ENCODE measurements around the gene FCHSD1.
A peak's percentile ranks its signal among the peaks of the same experiment; 100 is the strongest.

The FCHSD1 gene

GRCh38 chr5:141657937-141658545 lies 6.8 kb upstream of the FCHSD1 start:
- Histone ChIP-seq H3K36me3 (ENCODE audit: control insufficient read depth in 1 of 2, insufficient read depth in 2 of 2, low read length in 2 of 2) (peaks cover 3 to 5% of the 10 kb centered on the region in 2 donors), H3K4me3 (ENCODE audit: low read depth in 1 of 2, low read length in 2 of 2) (no peak overlapping the region), H3K9me3 (ENCODE audit: control insufficient read depth in 1 of 2, low read length in 2 of 2) (no peaks in the 10 kb centered on the region), H3K9ac (ENCODE audit: low read depth in 1 of 2, low read length in 2 of 2) (no peak overlapping the region), H3K27me3 (ENCODE audit: control insufficient read depth in 1 of 2, insufficient read depth in 2 of 2, low read length in 2 of 2) (no peaks in the 10 kb centered on the region), H3K4me1 (ENCODE audit: control insufficient read depth in 1 of 2, insufficient read depth in 2 of 2, low read length in 2 of 2) (no peaks in the 10 kb centered on the region), H3K27ac (ENCODE audit: low read depth, low read length) (no peak overlapping the region)

GRCh38 chr5:141657404-141657803 lies 6.2 kb upstream of the FCHSD1 start:
- Histone ChIP-seq H3K9ac (ENCODE audit: low read depth in 1 of 2, low read length in 2 of 2) (no peak overlapping the region), H3K4me1 (ENCODE audit: control insufficient read depth in 1 of 2, insufficient read depth in 2 of 2, low read length in 2 of 2) (no peaks in the 10 kb centered on the region), H3K27me3 (ENCODE audit: control insufficient read depth in 1 of 2, insufficient read depth in 2 of 2, low read length in 2 of 2) (no peaks in the 10 kb centered on the region), H3K36me3 (ENCODE audit: control insufficient read depth in 1 of 2, insufficient read depth in 2 of 2, low read length in 2 of 2) (peaks cover 3 to 5% of the 10 kb centered on the region in 2 donors), H3K4me3 (ENCODE audit: low read depth in 1 of 2, low read length in 2 of 2) (no peak overlapping the region), H3K27ac (ENCODE audit: low read depth, low read length) (no peak overlapping the region), H3K9me3 (ENCODE audit: control insufficient read depth in 1 of 2, low read length in 2 of 2) (no peaks in the 10 kb centered on the region)

- H3K27me3 ChIP-seq (ENCODE audit: control insufficient read depth in 1 of 2, insufficient read depth in 2 of 2, low read length in 2 of 2): no peaks in the 10 kb centered on the region
- H3K4me1 ChIP-seq (ENCODE audit: control insufficient read depth in 1 of 2, insufficient read depth in 2 of 2, low read length in 2 of 2): peaks cover 4 to 5% of the 10 kb centered on the region in 2 donors
- H3K36me3 ChIP-seq (ENCODE audit: control insufficient read depth in 1 of 2, insufficient read depth in 2 of 2, low read length in 2 of 2): peaks cover 3 to 5% of the 10 kb centered on the region in 2 donors
- H3K4me3 ChIP-seq (ENCODE audit: low read depth in 1 of 2, low read length in 2 of 2): no peak overlapping the region
- H3K9me3 ChIP-seq (ENCODE audit: control insufficient read depth in 1 of 2, low read length in 2 of 2): no peaks in the 10 kb centered on the region
- no peak overlapping the region for H3K9ac ChIP-seq (ENCODE audit: low read depth in 1 of 2, low read length in 2 of 2)
- H3K27ac ChIP-seq (ENCODE audit: low read depth, low read length): no peak overlapping the region
Measured at GRCh38 chr5:141656396-141656795, 5.2 kb upstream of the FCHSD1 start.

- H3K9ac ChIP-seq (ENCODE audit: low read depth in 1 of 2, low read length in 2 of 2): no peak overlapping the region
- no peaks in the 10 kb centered on the region for H3K27me3 ChIP-seq (ENCODE audit: control insufficient read depth in 1 of 2, insufficient read depth in 2 of 2, low read length in 2 of 2)
- no peak overlapping the region for H3K4me3 ChIP-seq (ENCODE audit: low read depth in 1 of 2, low read length in 2 of 2)
- peaks cover 3 to 5% of the 10 kb centered on the region in 2 donors for H3K36me3 ChIP-seq (ENCODE audit: control insufficient read depth in 1 of 2, insufficient read depth in 2 of 2, low read length in 2 of 2)
- no peak overlapping the region for H3K27ac ChIP-seq (ENCODE audit: low read depth, low read length)
- peaks cover 11 to 12% of the 10 kb centered on the region in 2 donors for H3K4me1 ChIP-seq (ENCODE audit: control insufficient read depth in 1 of 2, insufficient read depth in 2 of 2, low read length in 2 of 2)
- H3K9me3 ChIP-seq (ENCODE audit: control insufficient read depth in 1 of 2, low read length in 2 of 2): no peaks in the 10 kb centered on the region
Measured at GRCh38 chr5:141655020-141655419, 3.8 kb upstream of the FCHSD1 start.

- Histone ChIP-seq H3K27ac (ENCODE audit: low read depth, low read length) (no peak overlapping the region), H3K36me3 (ENCODE audit: control insufficient read depth in 1 of 2, insufficient read depth in 2 of 2, low read length in 2 of 2) (peaks cover 3 to 5% of the 10 kb centered on the region in 2 donors), H3K4me3 (ENCODE audit: low read depth in 1 of 2, low read length in 2 of 2) (no peak overlapping the region), H3K4me1 (ENCODE audit: control insufficient read depth in 1 of 2, insufficient read depth in 2 of 2, low read length in 2 of 2) (peaks cover 11 to 13% of the 10 kb centered on the region in 2 donors), H3K27me3 (ENCODE audit: control insufficient read depth in 1 of 2, insufficient read depth in 2 of 2, low read length in 2 of 2) (no peaks in the 10 kb centered on the region), H3K9ac (ENCODE audit: low read depth in 1 of 2, low read length in 2 of 2) (no peak overlapping the region), H3K9me3 (ENCODE audit: control insufficient read depth in 1 of 2, low read length in 2 of 2) (no peaks in the 10 kb centered on the region)
Measured at GRCh38 chr5:141654298-141654697, 3.1 kb upstream of the FCHSD1 start.

- Histone ChIP-seq H3K9me3 (ENCODE audit: control insufficient read depth in 1 of 2, low read length in 2 of 2) (no peaks in the 10 kb centered on the region), H3K27ac (ENCODE audit: low read depth, low read length) (no peak overlapping the region), H3K27me3 (ENCODE audit: control insufficient read depth in 1 of 2, insufficient read depth in 2 of 2, low read length in 2 of 2) (no peaks in the 10 kb centered on the region), H3K4me3 (ENCODE audit: low read depth in 1 of 2, low read length in 2 of 2) (peak overlapping the region; percentile 78 to 82), H3K9ac (ENCODE audit: low read depth in 1 of 2, low read length in 2 of 2) (peak overlapping the region; percentile 7 to 50), H3K36me3 (ENCODE audit: control insufficient read depth in 1 of 2, insufficient read depth in 2 of 2, low read length in 2 of 2) (peaks cover 0 to 5% of the 10 kb centered on the region in 2 donors), H3K4me1 (ENCODE audit: control insufficient read depth in 1 of 2, insufficient read depth in 2 of 2, low read length in 2 of 2) (peaks cover 11 to 13% of the 10 kb centered on the region in 2 donors)
Measured at GRCh38 chr5:141651728-141652105, 499 bp upstream of the FCHSD1 start.

- no peaks in the 10 kb centered on the region for H3K9me3 ChIP-seq (ENCODE audit: control insufficient read depth in 1 of 2, low read length in 2 of 2)
- no peak overlapping the region for H3K4me3 ChIP-seq (ENCODE audit: low read depth in 1 of 2, low read length in 2 of 2)
- H3K27me3 ChIP-seq (ENCODE audit: control insufficient read depth in 1 of 2, insufficient read depth in 2 of 2, low read length in 2 of 2): no peaks in the 10 kb centered on the region
- no peak overlapping the region for H3K27ac ChIP-seq (ENCODE audit: low read depth, low read length)
- peaks cover 7 to 12% of the 10 kb centered on the region in 2 donors for H3K36me3 ChIP-seq (ENCODE audit: control insufficient read depth in 1 of 2, insufficient read depth in 2 of 2, low read length in 2 of 2)
- H3K4me1 ChIP-seq (ENCODE audit: control insufficient read depth in 1 of 2, insufficient read depth in 2 of 2, low read length in 2 of 2): peaks cover 11 to 13% of the 10 kb centered on the region in 2 donors
- H3K9ac ChIP-seq (ENCODE audit: low read depth in 1 of 2, low read length in 2 of 2): no peak overlapping the region
Measured at GRCh38 chr5:141649972-141650371, 1.2 kb downstream of the FCHSD1 start.

GRCh38 chr5:141649056-141649688 lies 2.0 kb downstream of the FCHSD1 start:
- Histone ChIP-seq H3K27ac (ENCODE audit: low read depth, low read length) (no peak overlapping the region), H3K9ac (ENCODE audit: low read depth in 1 of 2, low read length in 2 of 2) (no peak overlapping the region), H3K4me1 (ENCODE audit: control insufficient read depth in 1 of 2, insufficient read depth in 2 of 2, low read length in 2 of 2) (peaks cover 11 to 13% of the 10 kb centered on the region in 2 donors), H3K9me3 (ENCODE audit: control insufficient read depth in 1 of 2, low read length in 2 of 2) (no peaks in the 10 kb centered on the region), H3K27me3 (ENCODE audit: control insufficient read depth in 1 of 2, insufficient read depth in 2 of 2, low read length in 2 of 2) (no peaks in the 10 kb centered on the region), H3K36me3 (ENCODE audit: control insufficient read depth in 1 of 2, insufficient read depth in 2 of 2, low read length in 2 of 2) (peaks cover 12 to 20% of the 10 kb centered on the region in 2 donors), H3K4me3 (ENCODE audit: low read depth in 1 of 2, low read length in 2 of 2) (no peak overlapping the region)

GRCh38 chr5:141647851-141648250 lies 3.4 kb downstream of the FCHSD1 start:
- Histone ChIP-seq H3K4me3 (ENCODE audit: low read depth in 1 of 2, low read length in 2 of 2) (no peak overlapping the region), H3K36me3 (ENCODE audit: control insufficient read depth in 1 of 2, insufficient read depth in 2 of 2, low read length in 2 of 2) (peaks cover 13 to 24% of the 10 kb centered on the region in 2 donors), H3K4me1 (ENCODE audit: control insufficient read depth in 1 of 2, insufficient read depth in 2 of 2, low read length in 2 of 2) (peaks cover 11 to 13% of the 10 kb centered on the region in 2 donors)

GRCh38 chr5:141647242-141647641 lies 4.0 kb downstream of the FCHSD1 start:
- Histone ChIP-seq H3K27ac (ENCODE audit: low read depth, low read length) (no peak overlapping the region), H3K4me3 (ENCODE audit: low read depth in 1 of 2, low read length in 2 of 2) (no peak overlapping the region), H3K4me1 (ENCODE audit: control insufficient read depth in 1 of 2, insufficient read depth in 2 of 2, low read length in 2 of 2) (peaks cover 11 to 13% of the 10 kb centered on the region in 2 donors), H3K9me3 (ENCODE audit: control insufficient read depth in 1 of 2, low read length in 2 of 2) (no peaks in the 10 kb centered on the region), H3K27me3 (ENCODE audit: control insufficient read depth in 1 of 2, insufficient read depth in 2 of 2, low read length in 2 of 2) (no peaks in the 10 kb centered on the region), H3K36me3 (ENCODE audit: control insufficient read depth in 1 of 2, insufficient read depth in 2 of 2, low read length in 2 of 2) (peaks cover 13 to 24% of the 10 kb centered on the region in 2 donors), H3K9ac (ENCODE audit: low read depth in 1 of 2, low read length in 2 of 2) (no peak overlapping the region)

More at GRCh38 chr5:141647851-141648250, 3.4 kb downstream of the FCHSD1 start:
- no peaks in the 10 kb centered on the region for H3K27me3 ChIP-seq (ENCODE audit: control insufficient read depth in 1 of 2, insufficient read depth in 2 of 2, low read length in 2 of 2)
- H3K9ac ChIP-seq (ENCODE audit: low read depth in 1 of 2, low read length in 2 of 2): no peak overlapping the region
- no peaks in the 10 kb centered on the region for H3K9me3 ChIP-seq (ENCODE audit: control insufficient read depth in 1 of 2, low read length in 2 of 2)
- no peak overlapping the region for H3K27ac ChIP-seq (ENCODE audit: low read depth, low read length)
